NCI-H2196 (cell line): ENCODE measurements around the gene TIAM2.

Source experiments
- DNase-seq: peaks from one replicate; lab custom pipeline; 2025; ENCODE audit not compliant: unreplicated experiment; lab: John Stamatoyannopoulos, UW

Gene TIAM2

DNA sequence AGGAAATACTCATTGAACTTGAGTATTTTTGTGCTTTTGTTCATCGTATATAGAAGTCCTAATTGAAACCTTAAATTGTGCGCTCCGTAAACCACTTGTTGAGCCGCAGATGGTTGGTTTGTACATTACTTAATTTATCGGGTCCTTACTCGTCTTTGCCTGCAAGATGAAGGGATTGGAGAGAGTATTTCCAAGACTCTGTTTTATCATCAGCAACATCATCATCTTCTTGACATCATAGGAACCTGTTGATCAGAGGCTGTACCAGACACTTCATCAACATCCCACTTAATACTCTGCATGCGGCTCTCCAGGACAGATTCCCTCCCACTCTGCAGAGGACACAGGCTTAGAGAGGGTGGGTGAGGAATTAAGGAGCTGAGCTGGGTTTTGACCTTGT is 28.6 kb downstream of the TIAM2 start:
- no peak for DNase-seq

DNA sequence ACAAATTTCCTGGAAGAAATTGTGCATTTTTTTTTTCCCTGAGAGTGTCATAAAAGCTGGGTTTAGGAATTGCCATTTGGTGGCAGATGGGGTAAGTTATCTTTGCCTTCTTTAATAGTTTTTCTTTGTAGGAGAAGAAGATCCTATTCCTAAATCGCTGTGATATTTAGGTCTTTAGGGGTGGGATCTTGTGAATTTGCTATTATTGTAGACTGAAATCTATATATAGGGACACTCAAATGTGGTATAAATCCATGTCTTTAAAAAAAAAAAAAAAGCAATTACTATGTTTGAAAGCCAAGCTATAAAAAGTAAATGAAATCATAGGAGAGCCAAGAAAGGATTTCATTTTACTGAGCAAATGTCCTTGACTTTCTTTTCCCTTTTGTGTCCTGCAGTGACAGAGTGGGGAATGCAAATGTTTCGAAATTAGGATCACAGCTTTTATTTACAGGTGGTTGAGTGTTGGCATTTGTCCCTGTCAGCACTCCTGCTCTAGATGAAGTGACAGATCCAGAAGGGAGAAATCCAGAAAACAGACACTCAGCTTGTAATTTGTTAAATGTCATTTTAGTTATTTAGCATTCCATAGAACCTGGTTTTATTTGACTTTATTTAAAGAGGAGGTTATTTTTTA is 29.4 kb downstream of the TIAM2 start:
- no peak for DNase-seq

DNA sequence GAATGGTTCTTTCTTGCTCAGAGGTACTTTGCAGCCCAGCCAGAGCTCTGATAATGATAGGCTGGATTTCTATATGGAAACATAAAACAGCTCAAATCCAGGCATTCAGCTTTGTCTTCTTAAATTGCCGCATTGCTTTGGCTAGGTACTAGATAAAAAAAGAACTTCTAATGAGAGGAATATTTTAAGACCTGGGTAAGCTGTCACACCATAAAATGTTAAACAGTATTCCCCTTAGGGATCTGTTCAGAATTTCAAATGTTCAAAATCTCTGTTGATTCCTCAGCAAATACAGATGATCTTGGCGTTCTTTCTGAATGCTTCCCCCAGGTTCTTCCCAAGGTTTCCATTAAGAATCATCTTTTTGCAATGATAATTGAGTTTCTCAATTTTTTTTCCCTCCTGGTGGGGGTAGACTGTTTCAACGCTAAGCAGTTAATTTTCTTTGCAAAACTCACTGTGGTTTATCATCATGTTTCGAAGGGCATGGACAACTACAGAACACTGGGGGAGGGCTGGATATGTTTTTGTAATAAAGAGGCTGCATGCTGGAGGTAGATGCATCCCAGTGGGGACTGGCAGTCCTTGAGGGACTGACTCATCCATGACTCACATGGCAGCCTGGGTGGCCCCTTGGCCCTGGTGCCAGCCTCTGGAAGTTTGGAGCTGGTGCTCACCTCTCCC is 31.0 kb downstream of the TIAM2 start:
- no peak for DNase-seq

DNA sequence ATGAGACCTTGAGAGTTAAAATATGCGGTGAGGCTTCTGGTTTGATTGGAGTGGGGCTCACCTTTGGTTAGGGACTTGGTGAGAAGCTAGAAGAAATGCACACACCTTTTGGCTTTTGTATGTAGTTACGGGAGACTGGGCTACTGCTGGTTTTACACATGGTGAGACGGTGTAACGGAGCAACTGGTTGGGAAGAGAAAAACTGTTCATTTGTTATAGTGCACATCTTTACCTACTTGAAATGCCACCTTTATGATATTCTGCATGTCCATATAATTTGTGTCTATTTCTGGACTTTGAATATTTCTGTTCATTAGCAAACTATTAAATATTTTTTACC is 31.6 kb downstream of the TIAM2 start:
- DNase-seq, result no peak

DNA sequence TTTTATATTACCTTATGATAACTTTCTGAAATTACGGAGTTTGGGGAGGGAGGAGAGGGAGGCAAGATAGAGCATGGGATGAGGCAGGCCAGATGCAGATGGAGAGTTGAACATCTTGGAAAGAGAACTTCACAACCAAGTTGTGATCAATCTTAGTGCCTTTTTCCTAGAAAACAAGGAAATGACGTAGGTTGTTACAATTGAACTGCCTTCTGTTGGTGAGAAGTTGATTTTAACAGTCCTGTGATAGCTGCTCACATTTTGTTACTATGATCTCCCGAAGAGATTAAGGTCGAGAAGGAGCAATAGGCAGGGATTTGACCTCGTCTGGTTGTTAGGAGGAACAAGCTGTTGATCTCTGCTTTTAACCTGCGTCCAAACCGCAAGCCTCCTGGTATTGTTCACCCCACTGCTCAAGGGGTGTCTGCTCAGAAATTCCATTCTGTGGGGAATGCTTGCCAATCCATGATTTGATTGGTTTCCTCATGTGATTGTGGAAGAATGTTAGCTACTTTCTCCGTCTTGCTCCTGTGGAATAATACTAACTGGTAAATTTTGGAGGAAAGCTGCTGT is 35.1 kb downstream of the TIAM2 start:
- DNase-seq, result no peak

DNA sequence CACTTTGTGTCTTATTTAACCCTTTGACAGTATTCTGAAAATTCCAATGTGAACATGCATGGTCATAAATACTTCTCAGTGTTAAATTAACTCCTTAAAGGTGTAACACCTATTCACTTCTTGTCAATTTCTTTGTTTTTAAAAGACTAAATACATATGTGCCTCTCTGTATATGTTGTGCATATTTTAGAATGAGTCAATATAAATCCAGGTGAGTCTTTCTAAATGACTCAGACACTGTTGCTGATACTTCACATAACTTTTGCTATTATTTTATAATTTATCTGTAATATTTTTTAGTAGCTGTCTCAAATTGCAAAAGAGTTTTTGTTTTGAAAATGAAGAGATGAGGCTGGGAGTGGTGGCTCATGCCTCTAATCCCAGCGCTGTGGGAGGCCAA is 36.0 kb downstream of the TIAM2 start:
- no peak for DNase-seq

DNA sequence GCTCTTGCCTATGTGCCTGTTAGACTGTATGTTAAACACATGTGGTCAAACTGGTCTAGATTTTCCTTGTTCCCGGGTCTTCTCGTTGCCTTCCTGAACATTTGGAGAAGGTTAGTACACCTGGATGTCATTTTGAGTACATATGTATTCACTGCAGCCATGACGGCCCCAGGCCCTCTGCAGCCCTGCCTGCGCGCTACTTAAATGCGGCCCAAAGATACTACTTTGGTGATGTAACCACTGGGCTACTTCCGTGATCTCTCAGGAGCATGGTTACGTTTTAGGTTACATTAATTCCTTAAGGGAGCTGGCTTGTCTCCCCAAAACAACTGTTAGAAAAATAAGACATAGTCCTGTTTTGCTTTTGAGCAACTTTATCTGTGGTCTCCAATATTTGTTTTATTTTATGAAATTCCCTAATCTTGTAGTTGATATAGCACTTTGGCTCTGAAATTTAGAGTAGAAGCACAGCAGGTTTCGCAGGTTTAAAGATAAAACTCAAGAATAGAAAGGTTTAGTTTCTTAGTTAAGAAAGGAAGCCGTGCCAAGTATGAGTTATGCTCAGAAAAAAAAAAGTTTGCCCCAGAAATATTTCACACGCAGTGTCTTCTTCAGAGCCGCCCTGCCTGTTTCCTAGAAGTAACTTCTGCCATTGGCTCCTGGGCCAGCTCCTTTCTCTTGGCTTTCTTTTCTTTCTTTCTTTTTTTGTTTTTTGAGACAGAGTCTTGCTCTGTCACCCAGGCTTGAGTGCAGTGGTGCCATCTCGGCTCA is 38.1 kb downstream of the TIAM2 start:
- no peak for DNase-seq

DNA sequence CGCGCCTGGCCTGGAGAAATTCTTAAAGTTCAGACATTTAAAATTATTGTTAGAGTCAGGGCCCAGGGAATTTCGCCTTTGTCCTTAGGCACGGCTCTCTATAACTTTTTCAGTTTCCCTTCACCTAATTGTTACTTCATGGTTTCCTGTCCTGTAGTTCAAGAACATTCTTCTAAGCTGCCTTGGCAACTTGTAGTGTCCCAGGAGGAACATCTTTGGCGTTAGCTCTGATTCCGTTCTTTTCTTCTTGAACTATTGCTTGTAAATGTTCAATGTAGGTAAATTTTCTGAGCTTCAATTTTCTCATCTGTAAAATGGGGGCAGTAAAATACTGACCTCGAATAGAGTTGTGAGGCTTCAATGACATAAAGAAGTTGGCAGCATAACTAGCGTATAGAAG is 41.8 kb downstream of the TIAM2 start:
- no peak for DNase-seq

DNA sequence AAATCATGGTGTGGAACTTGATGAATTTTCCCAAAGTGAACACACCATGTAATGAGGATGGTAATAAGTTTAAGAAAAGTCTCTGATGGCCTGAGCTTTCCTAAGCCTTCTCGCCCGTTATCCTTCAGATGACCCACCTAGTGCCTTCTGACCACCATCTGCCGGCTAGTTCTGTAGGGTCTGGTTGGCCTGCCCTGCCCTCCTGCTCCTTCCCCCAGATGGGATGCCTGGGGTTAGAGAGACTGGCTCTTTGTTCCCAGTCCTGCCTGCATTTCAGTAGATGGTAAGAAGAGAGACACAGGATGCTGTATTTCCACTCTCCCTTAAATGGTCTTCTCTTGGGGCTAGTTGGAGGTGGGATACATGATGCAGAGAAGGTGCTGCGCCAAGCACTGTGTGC is 43.0 kb downstream of the TIAM2 start:
- no peak for DNase-seq

DNA sequence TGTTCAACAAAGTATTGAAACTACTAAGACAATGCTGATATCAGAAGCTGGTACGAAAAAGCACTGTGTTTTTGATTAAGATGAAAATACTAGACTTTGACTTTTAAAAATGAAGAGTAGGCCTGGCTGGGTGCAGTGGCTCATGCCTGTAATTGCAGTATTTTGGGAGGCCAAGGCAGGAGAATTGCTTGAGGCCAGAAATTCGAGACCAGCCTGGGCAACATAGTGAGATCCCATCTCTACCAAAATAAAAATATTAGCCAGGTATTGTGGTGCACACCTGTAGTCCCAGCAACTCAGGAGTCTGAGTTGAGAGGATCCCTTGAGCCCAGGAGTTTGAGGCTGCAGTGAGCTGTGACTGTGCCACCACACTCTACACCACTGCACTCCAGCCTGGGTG is 43.4 kb downstream of the TIAM2 start:
- DNase-seq, result no peak

DNA sequence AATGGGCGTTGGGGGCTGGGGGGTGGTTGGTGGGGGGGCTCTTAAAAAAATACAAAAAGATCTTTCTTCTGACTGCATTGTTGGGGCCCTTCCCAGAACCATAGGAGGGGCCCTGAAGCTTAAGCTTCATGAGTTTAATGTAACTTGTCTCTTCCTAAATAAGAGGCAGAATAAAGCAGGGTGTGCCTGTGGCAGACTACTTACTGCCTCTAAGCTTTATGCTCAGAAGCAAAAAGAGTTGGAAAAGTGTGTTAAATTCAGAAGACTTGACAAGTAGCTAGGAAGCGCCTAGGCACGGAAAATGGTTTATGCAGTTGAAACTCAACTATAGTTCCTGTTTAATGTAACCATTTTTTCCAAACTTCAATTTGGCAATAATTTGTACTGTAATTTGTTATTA is 44.5 kb downstream of the TIAM2 start:
- DNase-seq, result no peak

DNA sequence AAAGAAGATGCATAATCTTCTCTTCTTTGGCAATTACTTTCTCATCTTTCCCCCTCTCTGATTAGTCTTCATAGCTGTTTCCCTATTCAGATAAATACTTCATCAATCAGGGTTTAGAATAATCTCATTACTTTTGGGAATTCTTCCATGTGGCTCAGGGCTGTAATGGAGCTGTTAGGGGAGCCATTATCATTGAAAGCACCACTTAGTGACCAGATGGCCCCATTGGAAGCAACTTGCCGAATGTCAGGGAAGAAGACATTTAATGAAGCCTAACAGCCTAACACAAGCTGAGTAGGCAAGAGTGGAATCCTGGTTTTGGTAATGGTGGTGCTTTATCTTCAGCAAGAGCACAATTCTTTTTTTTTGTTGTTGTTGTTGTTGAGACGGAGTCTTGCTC is 45.0 kb downstream of the TIAM2 start:
- no peak for DNase-seq

DNA sequence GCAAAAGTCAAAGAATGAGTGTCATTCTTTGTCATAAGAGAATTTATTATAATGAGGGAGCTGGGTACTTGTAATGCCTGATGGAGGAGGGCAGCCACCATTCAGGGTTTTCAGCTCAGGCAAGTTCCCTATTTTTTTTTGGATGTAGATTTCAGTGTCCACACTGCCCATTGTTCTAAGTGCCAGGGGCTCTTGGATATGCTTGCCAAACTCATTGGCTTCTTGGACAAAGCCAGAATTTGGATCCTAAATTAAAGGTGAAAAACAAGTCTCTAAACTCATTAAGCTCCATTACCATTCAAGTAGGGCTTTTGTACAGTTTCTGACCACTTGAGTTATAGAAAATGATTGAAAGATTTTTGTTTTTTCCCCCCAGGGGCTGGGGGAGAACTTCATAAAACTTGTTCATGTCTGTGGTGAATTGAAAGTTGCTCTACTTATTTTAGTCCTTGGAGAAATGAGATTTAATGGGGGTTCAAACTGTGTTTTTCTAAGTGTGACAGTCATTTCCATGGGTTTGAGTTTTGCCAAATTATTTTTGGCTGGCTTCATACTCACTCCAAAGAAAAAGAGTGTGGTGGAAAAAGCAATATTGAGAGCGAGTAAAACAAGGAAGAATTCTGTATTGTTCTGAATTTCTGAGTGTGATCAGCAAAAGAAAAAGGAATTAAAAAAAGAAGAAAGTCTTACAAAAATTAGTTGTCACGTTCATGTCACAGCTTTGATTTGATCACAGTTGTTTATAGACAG is 46.0 kb downstream of the TIAM2 start:
- no peak for DNase-seq

DNA sequence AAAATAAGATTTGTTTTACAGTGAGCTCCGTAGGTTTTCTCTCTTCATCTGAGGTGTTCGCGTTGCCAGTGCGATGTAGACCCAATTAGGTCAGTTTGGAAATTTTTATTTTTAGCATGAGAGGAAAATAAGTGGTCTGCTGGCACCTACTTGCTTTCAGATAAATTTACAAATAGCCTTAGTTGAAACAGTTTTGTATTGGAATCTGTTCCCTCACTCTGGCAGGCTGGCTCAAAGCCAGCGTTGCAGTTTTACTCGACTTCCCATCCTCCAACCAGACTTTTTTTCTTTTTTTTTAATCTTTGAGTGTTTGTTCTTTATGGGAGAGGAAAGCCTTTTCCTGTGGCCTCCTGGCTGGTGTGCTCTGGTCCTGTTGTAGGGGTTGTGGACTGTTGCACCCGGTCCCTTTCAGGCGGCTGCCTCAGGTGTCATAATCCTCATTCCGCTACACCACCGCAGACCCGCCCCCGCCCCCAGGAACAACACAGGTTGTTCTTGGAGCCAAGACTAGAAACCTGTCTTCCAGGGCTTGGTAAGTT is 46.7 kb downstream of the TIAM2 start:
- no peak for DNase-seq

DNA sequence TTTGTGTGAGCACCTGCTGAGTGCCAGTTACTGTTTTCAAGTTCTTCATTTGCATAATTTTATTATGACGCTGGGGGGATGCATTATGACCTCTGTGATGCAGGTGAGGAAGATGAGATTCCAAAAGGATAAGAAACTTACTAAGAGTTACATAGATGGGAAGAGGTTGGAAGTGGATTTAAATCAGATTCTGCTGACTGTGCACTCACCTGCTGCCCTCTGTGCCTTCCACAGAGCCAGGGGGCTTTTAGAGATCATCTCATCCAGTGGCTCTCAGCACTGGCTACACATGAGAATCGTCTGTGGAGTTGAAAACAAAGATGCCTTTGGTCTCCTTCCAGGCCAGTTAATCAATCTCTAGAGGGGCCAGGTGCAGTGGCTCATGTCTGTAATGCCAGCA is 47.9 kb downstream of the TIAM2 start:
- no peak for DNase-seq

DNA sequence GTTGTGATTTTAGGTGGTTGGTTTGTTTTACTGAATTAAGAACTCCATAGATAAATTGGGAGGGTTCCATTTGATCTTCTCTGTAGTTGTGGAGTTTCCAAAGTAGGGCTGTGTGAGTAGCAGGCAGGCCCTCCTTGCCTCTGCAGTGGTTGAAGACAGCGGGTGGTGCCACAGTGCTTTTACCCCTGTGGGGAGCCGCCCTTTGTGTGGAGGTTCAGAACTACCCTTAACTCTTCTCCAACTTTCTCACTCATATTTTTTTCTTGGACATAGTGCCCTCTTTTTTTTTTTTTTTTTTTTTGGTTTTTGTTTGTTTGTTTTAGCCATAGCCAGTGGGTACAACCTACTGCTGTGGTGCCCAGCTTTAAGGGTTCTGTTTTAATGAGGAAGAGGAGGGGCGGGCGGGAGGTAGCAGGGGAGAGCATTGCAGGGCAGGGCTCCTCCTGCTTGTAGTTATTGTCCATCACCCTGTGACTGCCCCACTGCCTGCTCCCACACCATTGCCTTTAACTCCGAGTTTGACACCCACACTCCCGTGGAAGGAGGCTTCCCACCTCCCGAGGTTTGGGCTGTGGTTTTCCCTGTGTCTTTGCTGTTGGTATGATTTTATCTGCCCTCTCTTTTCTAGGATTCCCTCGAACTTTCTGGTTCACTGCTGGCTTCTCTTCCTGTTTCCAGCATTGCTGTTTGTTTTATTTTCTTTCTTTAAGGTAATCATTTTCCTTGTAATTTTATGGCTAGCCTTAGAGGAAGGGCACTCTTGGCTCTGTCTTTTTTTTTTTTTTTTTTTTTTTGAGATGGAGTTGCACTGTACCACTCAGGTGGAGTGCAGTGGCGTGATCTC is 50.7 kb downstream of the TIAM2 start:
- no peak for DNase-seq

DNA sequence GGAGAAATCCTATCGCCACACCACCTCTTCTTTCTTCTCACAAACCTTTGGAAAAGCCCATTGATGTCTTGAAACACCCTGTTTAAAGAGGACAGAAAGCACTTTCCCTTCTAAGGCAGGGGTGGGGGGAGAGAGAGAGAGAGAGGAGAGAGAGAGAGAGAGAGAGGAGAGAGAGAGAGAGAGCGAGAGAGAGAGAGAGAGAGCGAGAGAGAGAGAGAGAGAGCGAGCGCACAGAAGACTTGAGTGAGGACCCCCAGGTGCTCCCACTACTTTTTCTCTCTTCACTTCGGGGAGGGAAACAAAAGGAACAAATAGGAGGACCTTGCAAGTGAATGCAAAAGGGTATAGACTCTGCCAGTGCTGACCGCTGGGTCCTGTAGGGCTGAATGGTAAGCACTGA is 52.4 kb downstream of the TIAM2 start:
- no peak for DNase-seq

DNA sequence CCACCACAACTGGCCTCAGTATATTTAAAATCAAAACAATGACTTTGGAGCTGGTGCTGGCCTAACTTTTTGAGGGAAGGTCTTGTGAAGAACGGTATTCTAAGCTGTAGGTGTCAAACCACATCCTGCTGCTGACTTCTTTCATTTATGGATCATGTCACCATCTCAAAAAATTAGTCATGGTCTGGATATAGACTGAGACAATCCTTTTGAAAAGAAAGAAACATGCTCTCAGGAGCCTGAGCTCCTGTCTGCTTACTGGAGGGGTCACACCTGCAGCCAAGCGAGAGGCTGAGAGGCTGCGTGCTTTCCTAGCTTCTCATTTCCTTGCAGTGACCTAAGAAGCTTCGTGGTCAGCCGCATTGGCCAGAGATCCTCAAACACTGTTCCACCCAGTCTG is 55.2 kb downstream of the TIAM2 start:
- no peak for DNase-seq

DNA sequence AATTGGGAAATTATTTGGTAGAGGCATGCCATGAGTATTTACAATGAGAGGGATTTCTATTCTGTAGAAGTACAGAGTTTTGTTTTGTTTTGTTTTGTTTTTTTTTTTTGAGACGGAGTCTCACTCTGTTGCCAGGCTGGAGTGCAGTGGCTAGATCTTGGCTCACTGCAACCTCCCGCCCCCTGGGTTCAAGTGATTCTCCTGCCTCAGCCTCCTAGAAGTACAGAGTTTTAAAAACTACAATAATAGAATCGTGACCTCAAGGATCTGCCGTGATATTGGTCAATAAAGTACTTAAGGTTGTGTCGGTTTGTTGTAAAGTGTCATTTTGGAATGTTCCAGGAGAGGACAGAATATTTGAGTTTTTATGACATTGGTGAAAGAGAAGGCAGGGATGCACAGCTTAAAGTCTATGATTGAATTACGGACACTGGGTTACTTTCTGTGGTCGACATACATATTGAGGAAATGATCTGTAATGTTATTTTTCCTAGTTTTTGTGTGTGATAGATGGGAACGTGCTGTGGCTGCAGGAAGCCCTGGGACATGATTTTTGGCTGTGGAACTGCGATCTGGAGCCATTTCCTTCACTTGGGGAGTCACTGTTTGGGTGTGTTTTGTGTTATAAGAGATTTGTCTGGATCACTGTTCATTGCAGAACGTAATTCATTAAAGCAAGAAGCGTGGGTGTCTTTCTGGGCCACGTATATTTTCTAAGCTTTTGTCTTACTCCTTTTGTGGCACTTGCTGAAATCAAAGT is 59.6 kb downstream of the TIAM2 start:
- DNase-seq, result no peak

DNA sequence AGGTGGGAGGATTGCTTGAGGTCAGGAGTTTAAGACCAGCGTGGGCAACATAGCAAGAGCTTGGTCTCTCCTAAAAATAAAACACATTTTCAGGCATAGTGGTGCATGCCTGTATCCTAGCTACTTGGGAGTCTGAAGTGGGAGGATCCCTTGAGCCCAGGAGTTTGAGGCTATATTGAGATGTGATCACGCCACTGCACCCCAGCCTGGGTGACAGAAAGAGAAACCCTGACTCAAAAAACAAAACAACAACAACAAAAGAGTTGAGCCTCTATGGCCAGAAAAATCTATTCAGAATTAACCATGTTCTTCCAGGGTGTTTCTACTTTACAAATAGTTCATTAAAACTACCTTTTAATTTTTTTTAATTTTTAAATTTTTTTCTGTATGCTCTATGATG is 60.6 kb downstream of the TIAM2 start:
- DNase-seq, result no peak
